Measurements from ENCODE around the gene RAPGEFL1.
"Not testable (repeated sequence)": the region's sequence is repeated elsewhere in the genome, so short reads cannot be mapped to it uniquely, and the experiment has no call there.

The RAPGEFL1 gene

GRCh38 chr17:40177275-40177874 lies at the start of gene RAPGEFL1:
RAPGEFL1 (plus strand) TSS chr17:40177470; CDS start chr17:40177862, 392 bp downstream.
- Mint-ChIP-seq H3K4me3 (no peak within 1 kb of the TSS), H3K36me3 (ENCODE audit: low read depth) (peaks cover 17% of the 10 kb centered on the region), H3K27me3 (ENCODE audit: low read depth) (no peaks in the 10 kb centered on the region), H3K9me3 (no peaks in the 10 kb centered on the region), H3K4me1 (ENCODE audit: low read depth) (peaks cover 7% of the 10 kb centered on the region), H3K27ac (no peak within 1 kb of the TSS)

DNA sequence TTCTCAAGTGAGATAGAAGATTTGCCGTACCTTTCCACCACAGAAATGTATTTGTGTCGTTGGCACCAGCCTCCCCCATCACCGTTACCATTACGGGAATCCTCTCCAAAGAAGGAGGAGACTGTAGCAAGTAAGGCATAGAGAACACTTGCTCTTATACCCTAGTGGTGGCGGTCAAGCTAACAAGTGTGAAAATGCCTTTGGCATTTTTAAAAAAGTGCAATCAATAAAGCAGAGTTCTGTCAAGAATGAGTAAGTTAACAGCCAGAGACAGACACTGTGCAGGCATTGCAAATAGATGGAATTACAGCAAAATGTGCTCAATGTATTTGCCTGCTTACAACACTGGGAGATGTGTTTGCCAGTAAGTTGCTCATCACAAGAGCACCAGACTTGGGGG lies 47.8 kb upstream of the RAPGEFL1 start:
- Mint-ChIP-seq H3K36me3 (ENCODE audit: low read depth) (peaks cover 62% of the 10 kb centered on the region), H3K4me3 (no peak overlapping the region), H3K27ac (no peak overlapping the region), H3K27me3 (ENCODE audit: low read depth) (no peaks in the 10 kb centered on the region), H3K4me1 (ENCODE audit: low read depth) (peaks cover 19% of the 10 kb centered on the region), H3K9me3 (no peaks in the 10 kb centered on the region)

DNA sequence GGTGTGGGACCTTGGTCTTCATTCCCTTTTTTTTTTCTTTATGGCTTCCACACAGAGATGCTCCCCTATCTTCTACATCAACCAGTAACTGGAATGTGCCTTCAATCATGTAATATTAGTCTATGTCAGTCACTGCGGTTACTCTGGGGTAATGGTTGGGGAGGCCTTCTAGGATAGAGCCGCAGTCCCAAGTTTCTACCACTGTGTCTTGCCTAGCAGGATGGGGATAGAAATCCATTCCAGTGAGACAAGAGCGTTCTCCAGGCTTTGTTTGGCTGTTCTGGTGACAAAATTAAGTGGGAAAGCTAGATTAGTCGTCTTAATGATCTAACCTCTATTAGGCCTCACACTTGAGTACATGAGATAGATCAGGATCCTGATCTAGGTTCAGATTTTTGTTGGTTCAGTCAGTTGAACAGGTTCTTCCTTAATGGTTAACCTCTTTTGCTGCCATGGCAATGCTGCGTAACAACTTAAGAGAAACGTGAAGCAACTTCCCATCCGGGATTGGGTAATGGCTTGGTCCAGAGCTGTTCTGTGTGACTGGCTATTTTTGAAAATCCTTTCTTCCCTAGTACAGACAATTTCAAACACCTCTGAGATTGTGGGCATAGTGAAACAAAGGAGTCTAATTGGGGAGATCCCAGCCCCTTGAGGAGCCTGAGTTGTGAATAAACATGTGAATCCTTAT lies 46.8 kb upstream of the RAPGEFL1 start:
- Mint-ChIP-seq H3K9me3 (no peaks in the 10 kb centered on the region), H3K27me3 (ENCODE audit: low read depth) (no peaks in the 10 kb centered on the region), H3K27ac (no peak overlapping the region), H3K4me1 (ENCODE audit: low read depth) (peaks cover 19% of the 10 kb centered on the region), H3K4me3 (no peak overlapping the region), H3K36me3 (ENCODE audit: low read depth) (peaks cover 67% of the 10 kb centered on the region)

DNA sequence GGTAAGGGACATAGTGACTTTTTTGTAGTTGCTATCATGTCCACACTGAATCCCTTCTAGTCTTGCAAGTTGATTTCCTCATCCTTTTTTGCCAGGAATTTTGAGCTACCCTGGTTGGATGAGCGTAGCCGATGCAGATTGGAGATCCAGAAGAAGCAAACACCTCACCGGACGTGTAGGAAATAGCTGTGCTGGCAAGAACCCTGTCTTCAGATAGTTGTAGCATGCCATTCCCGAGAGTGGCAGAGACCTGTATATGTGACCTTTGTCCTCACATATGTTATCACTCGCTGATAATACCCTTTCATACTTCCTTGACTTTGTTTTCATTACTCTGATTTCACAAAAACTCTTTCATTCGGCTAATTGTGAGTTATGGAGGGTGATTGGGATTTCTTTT lies 43.1 kb upstream of the RAPGEFL1 start:
- peaks cover 62% of the 10 kb centered on the region for H3K36me3 Mint-ChIP-seq (ENCODE audit: low read depth)
- peaks cover 19% of the 10 kb centered on the region for H3K4me1 Mint-ChIP-seq (ENCODE audit: low read depth)
- no peaks in the 10 kb centered on the region for H3K9me3 Mint-ChIP-seq
- H3K27ac Mint-ChIP-seq = no peak overlapping the region
- no peaks in the 10 kb centered on the region for H3K27me3 Mint-ChIP-seq (ENCODE audit: low read depth)
- no peak overlapping the region for H3K4me3 Mint-ChIP-seq

DNA sequence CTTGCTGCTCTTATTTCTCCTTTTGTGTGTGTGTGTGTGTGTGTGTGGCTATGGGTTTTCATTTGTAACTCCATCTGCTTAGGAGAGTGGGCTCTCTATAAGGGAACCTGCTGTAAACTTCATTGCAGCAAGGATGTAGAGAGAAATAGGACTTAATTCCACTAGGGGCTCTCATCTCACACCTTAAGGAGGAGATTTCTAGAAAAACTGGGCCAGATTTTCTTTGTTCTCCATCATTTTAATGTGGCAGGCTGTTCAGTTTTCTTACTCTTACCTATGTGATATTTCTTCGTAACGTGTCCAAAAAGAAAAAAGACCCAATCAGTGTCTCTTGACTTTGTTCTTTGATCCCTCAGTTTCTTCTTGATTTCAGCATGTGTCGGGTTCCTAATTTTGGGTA lies 41.5 kb upstream of the RAPGEFL1 start:
- Mint-ChIP-seq H3K27ac (no peak overlapping the region), H3K4me1 (ENCODE audit: low read depth) (peaks cover 19% of the 10 kb centered on the region), H3K4me3 (no peak overlapping the region), H3K36me3 (ENCODE audit: low read depth) (peaks cover 48% of the 10 kb centered on the region), H3K9me3 (no peaks in the 10 kb centered on the region), H3K27me3 (ENCODE audit: low read depth) (no peaks in the 10 kb centered on the region)

GRCh38 chr17:40139566-40140058 lies 37.7 kb upstream of the RAPGEFL1 start:
- peak overlapping the region; percentile 98 for H3K27ac Mint-ChIP-seq
- H3K27me3 Mint-ChIP-seq (ENCODE audit: low read depth) = no peaks in the 10 kb centered on the region
- peaks cover 29% of the 10 kb centered on the region for H3K36me3 Mint-ChIP-seq (ENCODE audit: low read depth)
- peaks cover 29% of the 10 kb centered on the region for H3K4me1 Mint-ChIP-seq (ENCODE audit: low read depth)
- H3K4me3 Mint-ChIP-seq = peak overlapping the region; percentile 99
- no peaks in the 10 kb centered on the region for H3K9me3 Mint-ChIP-seq

DNA sequence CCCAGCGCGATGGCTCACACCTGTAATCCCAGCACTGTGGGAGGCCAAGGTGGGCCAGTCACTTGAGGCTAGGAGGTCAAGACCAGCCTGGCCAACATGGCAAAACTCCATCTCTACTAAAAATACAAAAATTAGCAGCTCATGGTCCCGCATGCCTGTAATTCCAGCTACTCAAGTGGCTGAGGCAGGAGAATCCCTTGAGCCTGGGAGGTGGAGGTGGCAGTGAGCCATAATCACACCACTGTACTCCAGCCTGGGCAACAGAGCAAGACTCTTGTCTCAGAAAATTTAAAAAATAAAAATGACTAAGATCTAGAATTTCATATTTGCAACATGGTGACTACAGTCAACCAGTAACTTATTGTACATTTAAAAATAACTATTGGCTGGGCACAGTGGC lies 34.1 kb upstream of the RAPGEFL1 start:
- Mint-ChIP-seq H3K4me1 (ENCODE audit: low read depth) (peaks cover 31% of the 10 kb centered on the region), H3K36me3 (ENCODE audit: low read depth) (peaks cover 35% of the 10 kb centered on the region)
- H3K27ac Mint-ChIP-seq; H3K27me3 Mint-ChIP-seq (ENCODE audit: low read depth); H3K4me3 Mint-ChIP-seq; H3K9me3 Mint-ChIP-seq: not testable (repeated sequence)

DNA sequence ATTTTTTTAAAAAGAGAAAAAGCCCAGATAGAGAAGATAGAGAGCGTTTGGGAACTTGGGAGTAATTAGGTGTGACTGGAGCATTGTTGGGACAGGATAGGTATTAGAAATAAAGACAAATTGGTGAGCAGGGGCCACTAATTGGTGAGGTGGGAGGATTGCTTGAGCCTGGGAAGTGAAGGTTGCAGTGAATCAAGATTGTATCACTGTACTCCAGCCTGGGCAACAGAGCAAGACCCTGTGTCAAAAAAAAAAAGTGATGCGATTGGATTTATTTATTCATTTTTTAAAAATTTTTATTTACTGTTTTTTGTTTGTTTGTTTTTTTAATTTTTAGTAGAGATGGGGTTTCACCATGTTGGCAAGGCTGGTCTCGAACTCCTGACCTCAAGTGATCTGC lies 31.8 kb upstream of the RAPGEFL1 start:
- Mint-ChIP-seq H3K9me3 (no peaks in the 10 kb centered on the region), H3K4me1 (ENCODE audit: low read depth) (peaks cover 34% of the 10 kb centered on the region), H3K4me3 (no peak overlapping the region), H3K27ac (no peak overlapping the region), H3K36me3 (ENCODE audit: low read depth) (peaks cover 52% of the 10 kb centered on the region), H3K27me3 (ENCODE audit: low read depth) (no peaks in the 10 kb centered on the region)

DNA sequence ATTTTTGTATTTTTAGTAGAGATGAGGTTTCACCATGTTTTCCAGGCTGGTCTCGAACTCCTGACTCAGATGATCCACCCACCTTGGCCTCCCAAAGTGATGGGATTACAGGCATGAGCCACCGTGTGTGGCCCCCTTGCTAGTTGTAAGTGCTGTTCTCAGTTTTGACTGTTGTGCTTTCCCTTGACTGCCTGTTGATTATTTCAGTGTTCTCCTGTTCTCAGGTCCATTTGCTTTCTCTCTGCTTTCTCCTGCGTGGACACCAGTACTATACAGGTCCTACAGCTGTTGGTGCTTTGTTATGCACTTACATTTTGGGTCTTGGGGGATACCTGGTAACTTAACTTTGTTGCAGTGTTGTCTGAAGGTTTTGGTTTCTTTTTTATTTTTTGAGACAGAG lies 28.7 kb upstream of the RAPGEFL1 start:
- H3K36me3 Mint-ChIP-seq (ENCODE audit: low read depth) = peaks cover 46% of the 10 kb centered on the region
- H3K9me3 Mint-ChIP-seq = no peaks in the 10 kb centered on the region
- H3K27me3 Mint-ChIP-seq (ENCODE audit: low read depth) = no peaks in the 10 kb centered on the region
- no peak overlapping the region for H3K4me3 Mint-ChIP-seq
- peaks cover 25% of the 10 kb centered on the region for H3K4me1 Mint-ChIP-seq (ENCODE audit: low read depth)
- H3K27ac Mint-ChIP-seq = peak overlapping the region; percentile 60

GRCh38 chr17:40150276-40150675 lies 27.0 kb upstream of the RAPGEFL1 start:
- Mint-ChIP-seq H3K27ac (no peak overlapping the region), H3K36me3 (ENCODE audit: low read depth) (peaks cover 45% of the 10 kb centered on the region)

GRCh38 chr17:40151414-40151963 lies 25.8 kb upstream of the RAPGEFL1 start:
- H3K27me3 Mint-ChIP-seq (ENCODE audit: low read depth) = no peaks in the 10 kb centered on the region
- peak overlapping the region; percentile 6 for H3K27ac Mint-ChIP-seq
- H3K4me1 Mint-ChIP-seq (ENCODE audit: low read depth) = peaks cover 21% of the 10 kb centered on the region
- peaks cover 42% of the 10 kb centered on the region for H3K36me3 Mint-ChIP-seq (ENCODE audit: low read depth)
- no peaks in the 10 kb centered on the region for H3K9me3 Mint-ChIP-seq
- H3K4me3 Mint-ChIP-seq = no peak overlapping the region

More at GRCh38 chr17:40150276-40150675, 27.0 kb upstream of the RAPGEFL1 start:
- Mint-ChIP-seq H3K9me3 (no peaks in the 10 kb centered on the region), H3K4me1 (ENCODE audit: low read depth) (peaks cover 25% of the 10 kb centered on the region), H3K4me3 (no peak overlapping the region), H3K27me3 (ENCODE audit: low read depth) (no peaks in the 10 kb centered on the region)

DNA sequence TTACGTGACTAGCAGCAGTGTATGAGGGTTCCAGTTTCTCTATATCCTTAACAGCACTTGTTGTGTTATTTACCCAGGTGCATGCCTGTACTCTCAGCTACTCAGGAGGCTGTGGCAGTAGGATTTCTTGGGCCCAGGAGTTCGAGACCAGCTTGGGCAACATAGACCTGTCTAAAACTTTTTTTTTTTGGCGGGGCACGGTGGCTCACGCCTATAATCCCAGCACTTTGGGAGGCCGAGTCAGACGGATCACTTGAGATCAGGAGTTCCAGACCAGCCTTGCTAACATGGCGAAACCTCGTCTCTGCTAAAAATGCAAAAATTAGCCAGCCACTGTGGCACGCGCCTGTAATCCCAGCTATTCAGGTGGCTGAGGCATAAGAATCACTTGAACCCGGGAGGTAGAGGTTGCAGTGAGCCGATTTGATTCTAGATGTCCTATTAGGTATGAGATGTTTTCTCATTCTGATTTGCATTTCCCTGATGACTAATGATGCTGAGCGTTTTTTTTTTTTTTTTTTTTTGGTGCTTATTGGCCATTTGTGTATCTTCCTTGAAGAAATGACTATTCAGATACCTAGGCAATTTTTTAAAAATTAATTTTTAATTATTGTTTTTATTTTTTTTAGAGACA lies 23.6 kb upstream of the RAPGEFL1 start:
- peaks cover 29% of the 10 kb centered on the region for H3K36me3 Mint-ChIP-seq (ENCODE audit: low read depth)
- peaks cover 14% of the 10 kb centered on the region for H3K4me1 Mint-ChIP-seq (ENCODE audit: low read depth)
- H3K27ac Mint-ChIP-seq = peak overlapping the region; percentile 24
- H3K4me3 Mint-ChIP-seq = no peak overlapping the region
- H3K27me3 Mint-ChIP-seq (ENCODE audit: low read depth) = no peaks in the 10 kb centered on the region
- no peaks in the 10 kb centered on the region for H3K9me3 Mint-ChIP-seq

DNA sequence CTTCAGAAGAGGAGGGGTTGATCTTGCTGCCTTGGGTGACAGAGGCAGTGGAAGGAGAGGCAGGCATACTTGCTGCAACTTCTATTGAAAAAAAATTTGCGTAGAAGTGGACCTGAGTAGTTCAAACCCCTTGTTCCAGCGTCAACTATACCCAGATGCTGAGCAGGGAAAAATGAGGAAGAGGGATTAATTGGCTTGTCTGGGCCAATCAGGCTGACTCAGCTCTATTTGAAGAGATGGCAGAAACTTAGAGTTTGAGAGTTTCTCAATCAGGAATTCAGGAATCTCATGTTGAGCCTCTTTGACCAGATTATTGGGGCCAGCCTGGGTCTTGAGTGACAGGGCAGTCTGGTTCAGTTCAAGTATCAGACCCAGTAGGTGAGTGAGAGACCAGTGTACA lies 19.3 kb upstream of the RAPGEFL1 start:
- H3K4me1 Mint-ChIP-seq (ENCODE audit: low read depth) = peaks cover 7% of the 10 kb centered on the region
- no peaks in the 10 kb centered on the region for H3K27me3 Mint-ChIP-seq (ENCODE audit: low read depth)
- no peaks in the 10 kb centered on the region for H3K9me3 Mint-ChIP-seq
- no peak overlapping the region for H3K4me3 Mint-ChIP-seq
- H3K36me3 Mint-ChIP-seq (ENCODE audit: low read depth) = peaks cover 23% of the 10 kb centered on the region
- H3K27ac Mint-ChIP-seq = no peak overlapping the region

- no peaks in the 10 kb centered on the region for H3K27me3 Mint-ChIP-seq (ENCODE audit: low read depth)
- no peaks in the 10 kb centered on the region for H3K9me3 Mint-ChIP-seq
- peaks cover 23% of the 10 kb centered on the region for H3K36me3 Mint-ChIP-seq (ENCODE audit: low read depth)
- peaks cover 5% of the 10 kb centered on the region for H3K4me1 Mint-ChIP-seq (ENCODE audit: low read depth)
- no peak overlapping the region for H3K4me3 Mint-ChIP-seq
- H3K27ac Mint-ChIP-seq = no peak overlapping the region
Observed at GRCh38 chr17:40158438-40159013, 18.7 kb upstream of the RAPGEFL1 start.
